Lower leg skin (tissue), 3 donors: ENCODE data around the gene RAPGEF4.

Experiments used
- CTCF ChIP-seq, 3 donors: fragments of 450-650 bp; IDR thresholded peaks; one replicate each; pipeline ENCODE4 v1.5.1; 2016; ENCODE audit warnings: antibody characterized with exemption in 3 of 3, mild to moderate bottlenecking in 3 of 3, moderate library complexity in 2 of 3
- POLR2A ChIP-seq, 2 donors: fragments of 450-650 bp; IDR thresholded peaks; one replicate each; pipeline ENCODE4 v1.6.1; 2016 to 2017; ENCODE audit warnings: antibody characterized with exemption in 2 of 2, mild to moderate bottlenecking in 1 of 2, moderate library complexity in 1 of 2

- TF ChIP-seq CTCF (IDR thresholded peaks at IDR 0.05): no peak
- TF ChIP-seq POLR2A (IDR thresholded peaks at IDR 0.05): no peak
Observed at GRCh38 chr2:172761306-172761705, 25.7 kb downstream of the RAPGEF4 start.
